K562 (cell line): Measurements from ENCODE around the gene CD22. TPM values are rescaled to one million over a fixed set of nuclear protein-coding genes. Genes with fewer than 3 reads are reported as not detected.

Experiments
- ATAC-seq: fragments of 200-7000 bp; cut with Tn5 transposase; 3 replicates; pipeline ENCODE4 v1.9.1; 2020; ENCODE audit warnings: moderate library complexity
- BruUV-seq: library from RNA; stranded (reverse); fragments of 400-500 nt; replicated peaks from 2 replicates; lab custom pipeline; 2021; lab: Mats Ljungman, UMichigan
- CTCF ChIA-PET: fragments of 300-600 bp; formaldehyde crosslinking; extraction: SDS; loops from one replicate; lab custom pipeline; 2021; ENCODE audit warnings: low intra/inter-chr PET ratio; lab: Yijun Ruan, JAX
- POLR2A ChIA-PET: fragments of 300-600, 350-650 bp; sonication (Branson Sonifier 250); formaldehyde crosslinking; extraction: SDS; loops from one replicate; lab custom pipeline; 2021; ENCODE audit warnings: antibody characterized with exemption, inconsistent platforms; lab: Yijun Ruan, JAX
- DNase-seq, 4 experiments: peaks; one replicate each; pipeline versions ENCODE4 v3.0.0 to v3.0.0-alpha.2; 2011 to 2018; ENCODE audit warnings: low spot score in 3 of 4, mixed read lengths in 3 of 4; ENCODE audit errors: extremely low read depth in 1 of 4
- FAIRE-seq: peaks from 2 replicates; lab custom pipeline; 2011; peaks lifted over from hg19 to GRCh38; lab: Jason Lieb, UNC
- H2AFZ ChIP-seq: 2 replicates; pipeline ENCODE4 v1.6.0; 2011; ENCODE audit warnings: low read depth, low read length, control low read depth, inconsistent platforms
- H3K27ac ChIP-seq: fragments of 200-600 bp; 3 replicates; pipeline ENCODE4 v1.8.0; 2011; ENCODE audit warnings: low read depth, mild to moderate bottlenecking, control low read depth, inconsistent platforms, low read length, moderate library complexity, mixed read lengths; ENCODE audit errors: extremely low read depth
- H3K27me3 ChIP-seq, 2 experiments: fragments of 300-600 bp in 1 of 2; 2 replicates in 1 of 2; 3 replicates in 1 of 2; pipeline versions ENCODE4 v1.6.0 to v1.8.0; 2011; ENCODE audit warnings: inconsistent platforms in 2 of 2, low read length in 2 of 2, mild to moderate bottlenecking in 1 of 2, mixed read lengths in 1 of 2, moderate library complexity in 1 of 2; ENCODE audit not compliant: control insufficient read depth in 2 of 2, insufficient read depth in 2 of 2
- H3K36me3 ChIP-seq: fragments of 300-600 bp; 3 replicates; pipeline ENCODE4 v1.8.0; 2011; ENCODE audit warnings: mild to moderate bottlenecking, low read length, inconsistent platforms; ENCODE audit not compliant: control insufficient read depth, insufficient read depth
- H3K4me1 ChIP-seq, 2 experiments: fragments of 200-600 bp in 1 of 2; replicated peaks in 1 of 2; 2 replicates in 1 of 2; 3 replicates in 1 of 2; pipeline versions ENCODE4 v1.5.1 to v1.8.0; 2011; ENCODE audit warnings: inconsistent platforms in 2 of 2, low read length in 2 of 2, mild to moderate bottlenecking in 1 of 2, mixed read lengths in 1 of 2, moderate library complexity in 1 of 2; ENCODE audit not compliant: control insufficient read depth in 2 of 2, insufficient read depth in 2 of 2
- H3K4me2 ChIP-seq: 2 replicates; pipeline ENCODE4 v1.6.1; 2011; ENCODE audit warnings: low read length, control low read depth, inconsistent platforms, mixed read lengths; ENCODE audit not compliant: insufficient read depth
- H3K4me3 ChIP-seq: fragments of 200-600 bp; sonication (generic), shearing (Covaris generic); 2 replicates; pipeline ENCODE4 v1.5.1; 2016; ENCODE audit warnings: control low read depth, inconsistent platforms
- H3K79me2 ChIP-seq: fragments of 200-600 bp; 3 replicates; pipeline ENCODE4 v1.8.0; 2011; ENCODE audit warnings: low read length, inconsistent platforms; ENCODE audit not compliant: control insufficient read depth, insufficient read depth
- H3K9ac ChIP-seq, 2 experiments: 2 replicates each; pipeline versions ENCODE4 v1.6.0 to v1.6.1; 2011; ENCODE audit warnings: low read depth in 2 of 2, low read length in 2 of 2, control low read depth in 1 of 2, inconsistent platforms in 1 of 2, mild to moderate bottlenecking in 1 of 2, mixed read lengths in 1 of 2; ENCODE audit not compliant: insufficient read depth in 1 of 2
- H3K9me1 ChIP-seq: one replicate; pipeline ENCODE4 v1.6.0; 2011; ENCODE audit warnings: inconsistent platforms, mild to moderate bottlenecking, low read length, moderate library complexity; ENCODE audit not compliant: control insufficient read depth, insufficient read depth
- H3K9me3 ChIP-seq: replicated peaks from 2 replicates; pipeline ENCODE4 v1.5.1; 2011; ENCODE audit warnings: low read depth, low read length, inconsistent platforms; ENCODE audit not compliant: control insufficient read depth, insufficient read depth
- H4K20me1 ChIP-seq: replicated peaks from 2 replicates; pipeline ENCODE4 v1.6.1; 2011; ENCODE audit warnings: low read length, inconsistent platforms, mixed read lengths; ENCODE audit not compliant: control insufficient read depth, insufficient read depth
- BCOR ChIP-seq: fragments of 450-650 bp; IDR thresholded peaks from 2 replicates; pipeline ENCODE4 v1.6.1; 2016
- CBX3 ChIP-seq, 2 experiments: IDR thresholded peaks; 1 replicate in 1 of 2; 2 replicates in 1 of 2; pipeline ENCODE4 v1.6.1; 2012; ENCODE audit warnings: inconsistent platforms in 2 of 2, low read length in 2 of 2, borderline replicate concordance in 1 of 2, control low read depth in 1 of 2
- FOSL1 ChIP-seq: fragments of 200-800 bp; sonication (Bioruptor generic); conservative IDR thresholded peaks from 2 replicates; pipeline ENCODE4 v1.6.1; 2016; ENCODE audit warnings: missing genetic modification characterization, missing compliant biosample characterization
- KDM1A ChIP-seq, 2 experiments: fragments of 450-650 bp; IDR thresholded peaks; 2 replicates each; pipeline ENCODE4 v1.6.1; 2016; ENCODE audit warnings: mild to moderate bottlenecking in 2 of 2
- PHF20 ChIP-seq: fragments of 450-650 bp; IDR thresholded peaks from 2 replicates; pipeline ENCODE4 v1.6.1; 2018; ENCODE audit not compliant: partially characterized antibody
- RBM25 ChIP-seq: fragments of 200-400 bp; formaldehyde crosslinking; IDR thresholded peaks from 2 replicates; pipeline ENCODE4 v1.6.1; 2018; ENCODE audit warnings: low read length, low read depth, moderate library complexity; ENCODE audit not compliant: severe bottlenecking
- SAFB2 ChIP-seq: fragments of 200-400 bp; formaldehyde crosslinking; IDR thresholded peaks from 2 replicates; pipeline ENCODE4 v1.6.1; 2018; ENCODE audit warnings: borderline replicate concordance, low read length, low read depth, moderate library complexity; ENCODE audit not compliant: severe bottlenecking
- SMARCA5 ChIP-seq: fragments of 450-650 bp; IDR thresholded peaks from 2 replicates; pipeline ENCODE4 v1.6.1; 2016
- SMARCB1 ChIP-seq: IDR thresholded peaks from 2 replicates; pipeline ENCODE4 v1.6.1; 2011; ENCODE audit warnings: improper control_type of control experiment, low read depth; ENCODE audit not compliant: insufficient read length
- TRIM28 ChIP-seq: fragments of 450-650 bp; IDR thresholded peaks from 2 replicates; pipeline ENCODE4 v1.6.1; 2017
- ZNF146 ChIP-seq: IDR thresholded peaks from one replicate; pipeline ENCODE4 v1.6.1; 2018; ENCODE audit warnings: missing compliant biosample characterization; ENCODE audit not compliant: unreplicated experiment
- WGBS: fragments of 100-300 bp; shearing (Covaris generic); methylation state at CpG from one replicate; pipeline ENCODE4 v1.1.6; 2016; ENCODE audit warnings: low coverage, mixed read lengths; ENCODE audit not compliant: insufficient coverage; ENCODE audit errors: missing lambda C conversion rate; 5-methylcytosine and 5-hydroxymethylcytosine counted together
- in situ Hi-C: fragments of 300-500 bp; cut with MboI; formaldehyde crosslinking; loops from 4 replicates; pipeline ENCODE4 v1.15.0; 2018; ENCODE audit warnings: inconsistent platforms, mixed read lengths
- intact Hi-C: fragments of 100-400 bp; cut with micrococcal nuclease; formaldehyde crosslinking; loops from 2 replicates; pipeline ENCODE4 v1.14.2; 2022
- polyA plus RNA-seq, 8 experiments: library from polyadenylated mRNA; depleted of rRNA in 4 of 8; stranded (reverse) in 5 of 8; unstranded in 3 of 8; fragments of >200 nt; fragmentation: Nextera tagmentation in 2 of 8; fragmentation: Illumina TruSeq in 1 of 8; extraction: Ambion mirVana in 2 of 8; extraction: Trizol in 1 of 8; gene quantifications; 2 replicates each; pipeline versions ENCODE4 v1.2.1 to v1.2.3, GENCODE V29; 2011 to 2014; ENCODE audit warnings: inconsistent platforms in 1 of 8, missing spikeins in 1 of 8
- total RNA-seq, 7 experiments: library from RNA; depleted of rRNA in 6 of 7; stranded (reverse); fragments of >200 nt in 6 of 7; fragmentation: Illumina TruSeq in 2 of 7; extraction: Trizol in 2 of 7; gene quantifications; 2 replicates each; pipeline versions ENCODE4 v1.2.1 to v1.2.3, GENCODE V29; 2011 to 2021; ENCODE audit warnings: low replicate concordance in 1 of 7

Gene CD22
- total and polyA plus RNA-seq, 9 of the 15 experiments (the other 6 are each of a cell fraction or from before 2014, with no cell fraction given), result 0.29 to 5.0 (median 3.5) TPM

DNA sequence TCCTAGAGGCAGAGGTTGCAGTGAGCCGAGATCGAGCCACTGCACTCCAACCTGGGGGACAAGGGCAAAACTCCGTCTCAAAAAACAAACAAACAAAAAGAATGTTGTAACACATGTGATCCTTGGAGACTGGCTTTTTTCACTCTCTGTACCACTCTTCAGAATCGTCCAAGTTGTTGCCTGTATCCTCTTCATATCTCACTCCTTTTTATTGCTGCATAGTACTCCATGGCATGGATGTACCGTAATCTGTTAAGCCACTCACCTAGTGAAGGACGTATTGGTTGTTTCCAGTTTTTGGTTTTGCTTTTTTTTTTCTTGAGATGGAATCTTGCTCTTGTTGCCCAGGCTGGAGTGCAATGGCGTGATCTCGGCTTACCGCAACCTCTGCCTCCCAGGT is 7.0 kb upstream of the CD22 start:
- ChIA-PET POLR2A (no interaction called here), CTCF (no interaction called here)
- Histone ChIP-seq H3K36me3 (no peaks in the 10 kb centered on the region; the same call in 2 of the 3 replicates), H3K9me1 (no peaks in the 10 kb centered on the region), H3K4me2 (no peak overlapping the region), H3K27me3 (no peaks in the 10 kb centered on the region), H3K4me1 (peaks cover 24% of the 10 kb centered on the region in 2 experiments), H2AFZ (no peak overlapping the region), H3K4me3 (no peak overlapping the region), H3K79me2 (no peaks in the 10 kb centered on the region), H3K9me3 (peaks cover 3% of the 10 kb centered on the region; the same call in 1 of the 2 replicates), H3K9ac (no peak overlapping the region), H4K20me1 (no peaks in the 10 kb centered on the region), H3K27ac (no peak overlapping the region)
- FAIRE-seq (no peak), ATAC-seq (no peak), DNase-seq (no peak)
- TF ChIP-seq CBX3 (IDR thresholded peaks at IDR 0.05; ENCODE audit: borderline replicate concordance in 1 of 2, low read length in 2 of 2) (0 out of 3 replicates have a peak, but pooled peaks of 1 of the 2 experiments have one; percentile 16), KDM1A (IDR thresholded peaks at IDR 0.05) (peak; percentile 34 to 59; a peak in 3 of 4 replicates), SMARCB1 (no peak), PHF20 (peak; percentile 37), BCOR (peak; percentile 86), SMARCA5 (peak; percentile 75; the same call in 1 of the 2 replicates), ZNF146 (CRISPR knock-in tag) (peak; percentile 99), FOSL1 (tag) (no peak), RBM25 (peak; percentile 85), SAFB2 (no peak), TRIM28 (peak; percentile 61; the same call in 1 of the 2 replicates)
- no TSS peak for BruUV-seq
- WGBS, result 76% methylated on average over 8 of the region's 9 CpGs
- intact Hi-C loops, result no loop called here
- in situ Hi-C loops, result no loop called here
